Stimulated activated CD4-positive, alpha-beta T cell treated with anti-CD3 and anti-CD28 coated beads, Interleukin-2, amount 100 ng/mL, for 24 hours (primary cell): ENCODE data around the gene AMER2.

ENCODE experiments used
- DNase-seq, 2 donors: peaks; one replicate each; pipeline ENCODE4 v3.0.0-alpha.2; 2020

The AMER2 gene

DNA sequence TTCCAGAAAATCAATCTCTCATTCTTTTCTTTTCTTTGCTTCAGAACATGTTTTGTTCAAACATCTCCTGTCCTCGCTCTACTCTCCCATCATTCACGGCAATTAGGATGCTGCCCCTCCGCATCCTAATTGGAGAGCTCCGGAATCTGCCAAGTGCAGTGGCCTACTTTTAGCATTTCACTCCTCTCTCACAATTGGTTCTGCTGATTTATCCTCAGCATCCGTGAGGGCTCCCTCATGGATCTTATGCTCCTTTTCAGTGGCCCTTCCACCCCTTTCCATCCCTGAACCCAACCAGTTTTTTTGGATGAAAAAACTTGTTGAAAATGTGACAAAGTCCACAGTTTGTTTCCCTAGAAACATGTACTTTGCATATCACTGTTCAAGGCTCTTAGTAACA, 22.4 kb downstream of the AMER2 start:
- DNase-seq, result no peak

GRCh38 chr13:25148402-25148771, 23.7 kb downstream of the AMER2 start:
- DNase-seq, result no peak

- no peak for DNase-seq
Observed at GRCh38 chr13:25147638-25148401, 24.3 kb downstream of the AMER2 start.

- no peak for DNase-seq
Observed at GRCh38 chr13:25143706-25144105, 28.4 kb downstream of the AMER2 start.

DNA sequence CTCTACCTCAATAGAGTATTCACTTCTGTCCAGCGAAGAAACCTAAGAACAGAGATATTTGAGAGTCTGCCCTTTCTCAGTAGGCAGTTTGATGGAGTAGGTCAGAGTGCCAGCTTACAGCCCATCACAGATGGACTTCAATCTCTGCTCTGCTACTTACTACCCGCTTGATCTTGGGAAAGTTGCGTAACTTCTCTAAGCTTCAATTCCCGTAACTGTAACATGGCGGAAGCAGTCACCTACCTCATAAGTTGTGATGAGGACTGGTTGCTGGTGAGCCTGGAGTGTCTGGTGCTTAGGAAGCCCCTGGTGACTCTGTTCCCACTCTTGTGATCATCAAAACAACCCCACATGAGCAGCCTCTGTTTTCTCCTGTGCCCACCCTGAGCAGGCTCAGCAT, 31.0 kb downstream of the AMER2 start:
- no peak for DNase-seq

GRCh38 chr13:25137788-25138115, 34.3 kb downstream of the AMER2 start:
- no peak for DNase-seq

GRCh38 chr13:25136880-25137787, 35.0 kb downstream of the AMER2 start:
- no peak for DNase-seq

DNA sequence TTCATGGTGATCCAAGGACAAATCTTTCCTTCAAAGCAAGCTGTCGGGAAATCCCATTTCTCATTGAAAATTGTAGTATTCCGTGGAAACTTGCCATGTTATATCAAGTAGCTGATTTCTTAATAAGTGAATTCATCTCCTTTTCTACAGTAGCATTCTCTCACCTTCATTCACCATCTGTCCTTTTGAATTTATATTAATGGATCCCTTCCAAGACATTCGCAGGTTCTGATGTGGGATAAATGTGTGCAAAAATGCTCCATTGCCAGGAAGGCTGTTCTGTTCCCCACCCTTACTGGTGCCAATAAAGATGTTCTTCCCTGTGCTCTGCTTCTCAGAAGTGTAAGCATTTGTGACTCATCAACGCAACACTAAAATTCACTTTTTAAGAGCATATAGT, 36.2 kb downstream of the AMER2 start:
- DNase-seq, result no peak

GRCh38 chr13:25132751-25133390, 39.2 kb downstream of the AMER2 start:
- no peak for DNase-seq

- DNase-seq, result no peak
Observed at GRCh38 chr13:25131881-25132420, 40.1 kb downstream of the AMER2 start.

GRCh38 chr13:25130944-25131343, 41.1 kb downstream of the AMER2 start:
- no peak for DNase-seq

- DNase-seq, result no peak
Observed at GRCh38 chr13:25118378-25118905, 53.6 kb downstream of the AMER2 start.

DNA sequence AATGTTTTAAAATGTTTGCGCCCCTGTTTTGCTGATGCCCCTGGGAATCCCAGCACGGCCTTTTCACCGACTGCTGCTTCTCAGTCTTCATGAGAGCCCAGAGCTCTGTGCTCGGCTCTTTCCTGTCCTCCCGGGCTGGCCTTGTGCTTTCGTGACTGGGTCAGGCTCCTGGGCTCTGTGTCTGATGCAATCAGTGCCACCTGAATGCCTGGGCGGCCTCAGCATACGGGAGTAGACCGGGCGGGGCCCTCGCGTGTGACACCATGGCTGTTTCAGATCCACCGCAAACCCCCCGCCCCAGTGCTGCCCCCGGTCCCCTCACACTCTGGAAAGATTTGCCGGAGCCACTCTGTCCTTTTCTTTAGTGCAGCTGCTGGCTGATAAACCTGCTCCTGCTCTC, 54.8 kb downstream of the AMER2 start:
- no peak for DNase-seq

- no peak for DNase-seq
Observed at GRCh38 chr13:25116044-25116443, 56.0 kb downstream of the AMER2 start.

- peak; percentile 60 to 74 for DNase-seq
Observed at GRCh38 chr13:25114220-25114619, 57.9 kb downstream of the AMER2 start.

- DNase-seq, result no peak
Observed at GRCh38 chr13:25112695-25113255, 59.3 kb downstream of the AMER2 start.
